NCI-H2081 treated with DMSO at 0.1 percent for 48 hours (cell line): ENCODE measurements around the gene SOX4.

Source experiments
- DNase-seq: peaks from one replicate; lab custom pipeline; 2025; lab: John Stamatoyannopoulos, UW

SOX4 gene

GRCh38 chr6:21613809-21614208, 20.3 kb downstream of the SOX4 start:
- no peak for DNase-seq

- no peak for DNase-seq
These were observed 20.7 kb downstream of the SOX4 start for GRCh38 chr6:21614226-21614625.

- no peak for DNase-seq
These were observed 22.0 kb downstream of the SOX4 start for GRCh38 chr6:21615504-21615903.

GRCh38 chr6:21616005-21616404, 22.5 kb downstream of the SOX4 start:
- DNase-seq, result no peak

- DNase-seq, result no peak
These were observed 32.1 kb downstream of the SOX4 start for GRCh38 chr6:21625642-21626041.

- no peak for DNase-seq
These were observed 33.2 kb downstream of the SOX4 start for GRCh38 chr6:21626756-21627155.

GRCh38 chr6:21628160-21628559, 34.6 kb downstream of the SOX4 start:
- no peak for DNase-seq

GRCh38 chr6:21633511-21634109, 40.1 kb downstream of the SOX4 start:
- DNase-seq, result no peak

- DNase-seq, result no peak
These were observed 41.0 kb downstream of the SOX4 start for GRCh38 chr6:21634582-21634981.

GRCh38 chr6:21636876-21637275, 43.3 kb downstream of the SOX4 start:
- DNase-seq, result no peak

- no peak for DNase-seq
These were observed 45.8 kb downstream of the SOX4 start for GRCh38 chr6:21639316-21639715.
